T-helper 17 cell (primary cell): ENCODE measurements around the gene ANKRD45. TPM values are rescaled to one million over a fixed set of nuclear protein-coding genes. Genes with fewer than 3 reads are reported as not detected.
"Not testable (repeated sequence)": the region's sequence is repeated elsewhere in the genome, so short reads cannot be mapped to it uniquely, and the experiment has no call there.

Experiments used
- ATAC-seq: fragments of 150-1000 bp; cut with Tn5 transposase; 2 replicates; pipeline ENCODE4 v1.10.0; 2021; ENCODE audit warnings: mild to moderate bottlenecking, moderate library complexity
- DNase-seq, 3 donors: peaks; one replicate each; pipeline versions ENCODE4 v3.0.0 to v3.0.0-alpha.2; 2020 to 2021
- H3K9me3 ChIP-seq: one replicate; pipeline ENCODE4 v1.7.0; 2013; ENCODE audit warnings: low read length, mild to moderate bottlenecking; ENCODE audit not compliant: control insufficient read depth, poor library complexity, severe bottlenecking
- H3K27ac Mint-ChIP-seq: one replicate; pipeline ENCODE4 v1.8.0; 2022; ENCODE audit warnings: mild to moderate bottlenecking, moderate library complexity, mixed read lengths
- H3K27me3 Mint-ChIP-seq: one replicate; pipeline ENCODE4 v1.8.0; 2022; ENCODE audit warnings: mixed read lengths
- H3K36me3 Mint-ChIP-seq: one replicate; pipeline ENCODE4 v1.8.0; 2022; ENCODE audit warnings: low read depth, mixed read lengths
- H3K4me1 Mint-ChIP-seq: one replicate; pipeline ENCODE4 v1.8.0; 2022; ENCODE audit warnings: mild to moderate bottlenecking, mixed read lengths
- H3K4me3 Mint-ChIP-seq: one replicate; pipeline ENCODE4 v1.8.0; 2022; ENCODE audit warnings: mild to moderate bottlenecking, moderate library complexity, mixed read lengths
- total RNA-seq, 4 donors: library from RNA in 2 of 4; stranded (reverse) in 2 of 4; gene quantifications; one replicate each; pipeline ENCODE4 v1.2.3 and lab custom pipeline; 2022 to 2026

Gene ANKRD45, protein sequence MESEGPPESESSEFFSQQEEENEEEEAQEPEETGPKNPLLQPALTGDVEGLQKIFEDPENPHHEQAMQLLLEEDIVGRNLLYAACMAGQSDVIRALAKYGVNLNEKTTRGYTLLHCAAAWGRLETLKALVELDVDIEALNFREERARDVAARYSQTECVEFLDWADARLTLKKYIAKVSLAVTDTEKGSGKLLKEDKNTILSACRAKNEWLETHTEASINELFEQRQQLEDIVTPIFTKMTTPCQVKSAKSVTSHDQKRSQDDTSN
- not detected for total RNA-seq
- total RNA-seq (lab: John Stamatoyannopoulos, UW), result 0 reads per million in 2 donors

- no peak for ATAC-seq
- no peaks in the 10 kb centered on the region for H3K9me3 ChIP-seq
- Mint-ChIP-seq H3K27ac (no peak within 1 kb of the TSS), H3K4me3 (peak within 1 kb of the TSS; percentile 65), H3K36me3 (peaks cover 6% of the 10 kb centered on the region), H3K27me3 (peaks cover 51% of the 10 kb centered on the region), H3K4me1 (peaks cover 6% of the 10 kb centered on the region)
- DNase-seq, result no peak
Measured at GRCh38 chr1:173669491-173669941, at the start of gene ANKRD45. Gene ANKRD45, minus strand, starts transcription at chr1:173669851. Its CDS starts 10,433 bp downstream, at chr1:173659418.

- peak overlapping the region; percentile 76 for H3K4me3 Mint-ChIP-seq
- no peaks in the 10 kb centered on the region for H3K27me3 Mint-ChIP-seq
- peaks cover 13% of the 10 kb centered on the region for H3K36me3 Mint-ChIP-seq
- peak overlapping the region; percentile 62 for H3K27ac Mint-ChIP-seq
- no peaks in the 10 kb centered on the region for H3K9me3 ChIP-seq
- peaks cover 27% of the 10 kb centered on the region for H3K4me1 Mint-ChIP-seq
- no peak for ATAC-seq
- no peak for DNase-seq
Measured at GRCh38 chr1:173717238-173717637, 47.6 kb upstream of the ANKRD45 start.

- H3K4me3 Mint-ChIP-seq, result peak overlapping the region; percentile 99
Measured at GRCh38 chr1:173715538-173715844, 45.8 kb upstream of the ANKRD45 start.

GRCh38 chr1:173714759-173715537, 45.3 kb upstream of the ANKRD45 start, which contains the start of gene KLHL20:
Gene KLHL20, plus strand, starts transcription at chr1:173714981. Its CDS starts 1,063 bp downstream, at chr1:173716044.
- H3K36me3 Mint-ChIP-seq, result peaks cover 7% of the 10 kb centered on the region
- H3K9me3 ChIP-seq, result no peaks in the 10 kb centered on the region
- ATAC-seq, result peak; percentile 98
- peak within 1 kb of the TSS; percentile 97 for H3K27ac Mint-ChIP-seq
- H3K27me3 Mint-ChIP-seq, result peaks cover 20% of the 10 kb centered on the region
- H3K4me1 Mint-ChIP-seq, result peaks cover 17% of the 10 kb centered on the region
- peak; percentile 60 to 82 (median 77) for DNase-seq
- H3K4me3 Mint-ChIP-seq, result peak within 1 kb of the TSS; percentile 99

More at GRCh38 chr1:173715538-173715844, 45.8 kb upstream of the ANKRD45 start:
- no peak for DNase-seq
- H3K4me1 Mint-ChIP-seq, result peaks cover 23% of the 10 kb centered on the region
- no peak for ATAC-seq
- H3K36me3 Mint-ChIP-seq, result peaks cover 12% of the 10 kb centered on the region
- H3K27ac Mint-ChIP-seq, result peak overlapping the region; percentile 97
- no peaks in the 10 kb centered on the region for H3K9me3 ChIP-seq
- H3K27me3 Mint-ChIP-seq, result peaks cover 15% of the 10 kb centered on the region

DNA sequence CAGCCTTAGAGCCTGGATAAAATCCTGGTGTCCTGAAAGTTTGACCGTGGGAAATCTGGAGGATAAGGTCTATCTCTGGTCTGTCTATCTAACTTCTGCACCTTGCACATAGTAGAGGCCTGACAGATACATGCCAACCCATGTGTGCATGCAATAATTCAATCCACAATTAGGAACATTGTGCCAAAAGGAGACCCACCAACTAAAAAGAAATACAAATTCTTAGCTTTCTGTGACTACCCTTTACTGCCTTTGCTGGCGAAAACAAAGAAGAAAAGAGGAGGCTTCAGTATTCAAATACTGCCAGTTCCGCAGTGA, 44.7 kb upstream of the ANKRD45 start:
- H3K36me3 Mint-ChIP-seq, result peaks cover 7% of the 10 kb centered on the region

DNA sequence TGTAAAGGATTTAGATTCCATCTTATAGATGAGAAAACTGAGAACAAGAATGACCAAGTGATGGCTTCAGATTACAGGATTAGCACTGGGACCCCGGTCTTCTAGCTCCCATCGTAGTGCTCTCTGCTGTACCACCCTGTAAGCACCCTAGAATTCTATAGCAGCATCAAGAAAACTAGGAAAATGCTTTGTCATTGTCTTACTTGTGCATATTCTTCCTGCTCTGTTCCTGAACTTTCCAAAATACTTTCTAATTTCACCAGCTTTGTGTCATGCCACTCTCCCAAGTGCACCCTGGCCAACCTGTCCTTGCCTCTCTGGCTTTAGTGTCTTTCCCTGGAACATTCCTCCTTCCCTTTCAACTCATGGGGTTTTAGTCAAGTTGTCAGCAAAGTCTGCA, 39.1 kb upstream of the ANKRD45 start:
- H3K4me1 Mint-ChIP-seq, result no peaks in the 10 kb centered on the region
- H3K4me3 Mint-ChIP-seq, result no peak overlapping the region
- H3K9me3 ChIP-seq, result no peaks in the 10 kb centered on the region
- peaks cover 50% of the 10 kb centered on the region for H3K27me3 Mint-ChIP-seq
- H3K36me3 Mint-ChIP-seq, result peaks cover under 1% of the 10 kb centered on the region
- no peak for ATAC-seq
- DNase-seq, result no peak
- no peak overlapping the region for H3K27ac Mint-ChIP-seq

More for the DNA sequence above, 44.7 kb upstream of the ANKRD45 start:
- ATAC-seq, result no peak
- no peaks in the 10 kb centered on the region for H3K9me3 ChIP-seq
- Mint-ChIP-seq H3K27ac (peak overlapping the region; percentile 97), H3K4me3 (peak overlapping the region; percentile 99), H3K27me3 (peaks cover 26% of the 10 kb centered on the region), H3K4me1 (peaks cover 17% of the 10 kb centered on the region)
- no peak for DNase-seq

- H3K4me3 Mint-ChIP-seq, result no peak overlapping the region
- no peak overlapping the region for H3K27ac Mint-ChIP-seq
- H3K36me3 Mint-ChIP-seq, result no peaks in the 10 kb centered on the region
- DNase-seq (no peak), ATAC-seq (no peak)
- no peaks in the 10 kb centered on the region for H3K9me3 ChIP-seq
- no peaks in the 10 kb centered on the region for H3K4me1 Mint-ChIP-seq
- peaks cover 32% of the 10 kb centered on the region for H3K27me3 Mint-ChIP-seq
Measured at GRCh38 chr1:173705117-173705516, 35.5 kb upstream of the ANKRD45 start.

- Mint-ChIP-seq H3K27ac (no peak overlapping the region), H3K27me3 (peaks cover 33% of the 10 kb centered on the region), H3K4me1 (no peaks in the 10 kb centered on the region), H3K36me3 (peaks cover under 1% of the 10 kb centered on the region), H3K4me3 (no peak overlapping the region)
- DNase-seq (no peak), ATAC-seq (no peak)
- H3K9me3 ChIP-seq, result no peaks in the 10 kb centered on the region
Measured at GRCh38 chr1:173702736-173703135, 33.1 kb upstream of the ANKRD45 start.

GRCh38 chr1:173701299-173701698, 31.6 kb upstream of the ANKRD45 start:
- H3K9me3 ChIP-seq, H3K27ac Mint-ChIP-seq, DNase-seq, ATAC-seq, H3K4me1 Mint-ChIP-seq, H3K4me3 Mint-ChIP-seq, H3K36me3 Mint-ChIP-seq: not testable (repeated sequence)
- peaks cover 36% of the 10 kb centered on the region for H3K27me3 Mint-ChIP-seq

DNA sequence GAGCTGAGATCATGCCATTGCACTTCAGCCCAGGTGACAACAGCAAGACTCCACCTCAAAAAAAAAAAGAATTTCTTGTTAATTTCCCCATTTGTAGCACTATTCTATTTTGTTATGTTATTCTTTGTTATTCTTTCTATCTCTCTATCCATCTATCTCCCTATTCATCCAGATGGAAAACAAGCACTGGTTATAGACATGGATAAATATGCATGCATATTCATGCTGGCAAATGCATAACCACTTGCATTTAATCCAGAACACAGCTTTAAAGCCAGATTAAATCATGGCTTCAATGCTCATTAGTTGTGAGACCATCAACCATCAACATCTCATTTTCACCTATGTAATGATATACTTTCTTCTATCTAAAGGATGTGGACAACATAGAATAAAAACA, 23.6 kb upstream of the ANKRD45 start:
- Mint-ChIP-seq H3K4me3 (no peak overlapping the region), H3K27ac (no peak overlapping the region), H3K27me3 (peaks cover 35% of the 10 kb centered on the region), H3K4me1 (peaks cover 2% of the 10 kb centered on the region), H3K36me3 (peaks cover 5% of the 10 kb centered on the region)
- no peaks in the 10 kb centered on the region for H3K9me3 ChIP-seq
- ATAC-seq, result no peak
- no peak for DNase-seq

DNA sequence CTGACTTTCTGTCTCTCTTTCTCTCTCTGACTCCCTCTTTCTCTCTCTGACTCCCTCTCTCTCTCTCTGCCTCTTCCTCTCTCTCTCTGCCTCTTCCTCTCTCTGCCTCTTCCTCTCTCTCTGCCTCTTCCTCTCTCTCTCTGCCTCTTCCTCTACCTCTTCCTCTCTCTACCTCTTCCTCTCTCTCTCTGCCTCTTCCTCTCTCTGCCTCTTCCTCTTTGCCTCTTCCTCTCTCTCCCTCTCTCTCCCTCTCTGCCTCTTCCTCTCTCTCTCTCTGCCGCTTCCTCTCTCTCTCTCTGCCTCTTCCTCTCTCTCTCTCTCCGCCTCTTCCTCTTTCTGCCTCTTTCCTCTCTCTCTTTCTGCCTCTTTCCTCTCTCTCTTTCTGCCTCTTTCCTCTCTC, 18.6 kb upstream of the ANKRD45 start:
- H3K27ac Mint-ChIP-seq, result peak overlapping the region; percentile 46
- ATAC-seq (no peak), DNase-seq (no peak)
- H3K4me3 Mint-ChIP-seq, result no peak overlapping the region
- H3K4me1 Mint-ChIP-seq, result peaks cover 4% of the 10 kb centered on the region
- no peaks in the 10 kb centered on the region for H3K9me3 ChIP-seq
- H3K36me3 Mint-ChIP-seq, result no peaks in the 10 kb centered on the region
- peaks cover 3% of the 10 kb centered on the region for H3K27me3 Mint-ChIP-seq

- ATAC-seq, H3K4me1 Mint-ChIP-seq, H3K36me3 Mint-ChIP-seq, H3K27me3 Mint-ChIP-seq, DNase-seq, H3K4me3 Mint-ChIP-seq, H3K27ac Mint-ChIP-seq, H3K9me3 ChIP-seq: not testable (repeated sequence)
Measured at GRCh38 chr1:173685121-173685520, 15.5 kb upstream of the ANKRD45 start.

- H3K4me1 Mint-ChIP-seq, H3K9me3 ChIP-seq, H3K27ac Mint-ChIP-seq, DNase-seq, H3K4me3 Mint-ChIP-seq, H3K27me3 Mint-ChIP-seq, ATAC-seq, H3K36me3 Mint-ChIP-seq: not testable (repeated sequence)
Measured at GRCh38 chr1:173683838-173684237, 14.2 kb upstream of the ANKRD45 start.
